ENCODE data around the gene SNED1.
A peak's percentile ranks its signal among the peaks of the same experiment; 100 is the strongest.

SNED1 gene

GRCh38 chr2:241006412-241006811 lies 8.0 kb downstream of the SNED1 start:
- no peak for DNase-seq (ENCODE audit: low spot score)

GRCh38 chr2:241007111-241007510 lies 8.7 kb downstream of the SNED1 start:
- no peak for DNase-seq (ENCODE audit: low spot score)

- DNase-seq (ENCODE audit: low spot score): no peak
These were observed 9.7 kb downstream of the SNED1 start for GRCh38 chr2:241007880-241008710.

DNA sequence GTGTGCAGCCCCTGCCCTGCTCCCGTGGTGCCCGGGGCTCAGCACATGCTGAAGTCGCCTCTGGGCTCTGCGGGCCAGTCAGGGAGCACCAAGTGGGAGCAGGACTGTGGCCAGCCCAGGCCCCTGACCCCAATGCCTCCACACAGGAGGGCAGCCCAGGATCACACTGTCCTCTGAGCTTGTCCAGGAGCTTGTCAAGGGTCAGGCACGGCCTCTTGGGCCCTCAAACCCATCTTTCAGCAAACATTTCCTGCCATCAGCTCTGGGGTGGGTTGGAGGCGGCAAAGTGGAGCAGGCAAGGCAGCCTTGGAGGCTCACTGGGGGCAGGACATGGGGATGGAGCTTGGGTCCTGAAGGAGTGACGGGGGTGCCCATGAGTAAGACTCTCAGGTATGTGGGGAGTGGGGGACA lies 10.3 kb downstream of the SNED1 start:
- no peak for DNase-seq (ENCODE audit: low spot score)

DNA sequence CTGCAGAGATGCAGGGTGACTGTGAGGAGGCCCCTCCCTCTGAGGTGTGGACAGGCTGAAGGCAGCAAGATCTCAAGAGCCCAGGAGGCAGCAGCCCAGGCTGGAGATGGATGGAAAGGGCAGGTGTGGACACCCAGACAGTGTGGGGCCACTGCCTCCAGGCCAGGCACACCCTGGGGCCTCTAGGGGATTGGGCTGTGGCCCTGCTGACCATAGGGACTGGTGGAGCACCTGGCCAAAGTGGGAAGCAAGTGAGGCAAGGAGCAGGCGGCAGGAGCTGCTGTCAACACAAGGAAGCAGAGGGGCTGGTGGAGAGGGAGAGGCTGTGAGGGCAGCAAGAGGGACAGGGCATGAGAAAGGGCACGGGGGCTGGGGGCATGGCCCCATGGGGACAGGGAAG lies 10.8 kb downstream of the SNED1 start:
- no peak for DNase-seq (ENCODE audit: low spot score)

GRCh38 chr2:241009601-241010530 lies 11.4 kb downstream of the SNED1 start:
- peak; percentile 89 for DNase-seq (ENCODE audit: low spot score)

GRCh38 chr2:241010531-241011295 lies 12.3 kb downstream of the SNED1 start:
- DNase-seq (ENCODE audit: low spot score): no peak

DNA sequence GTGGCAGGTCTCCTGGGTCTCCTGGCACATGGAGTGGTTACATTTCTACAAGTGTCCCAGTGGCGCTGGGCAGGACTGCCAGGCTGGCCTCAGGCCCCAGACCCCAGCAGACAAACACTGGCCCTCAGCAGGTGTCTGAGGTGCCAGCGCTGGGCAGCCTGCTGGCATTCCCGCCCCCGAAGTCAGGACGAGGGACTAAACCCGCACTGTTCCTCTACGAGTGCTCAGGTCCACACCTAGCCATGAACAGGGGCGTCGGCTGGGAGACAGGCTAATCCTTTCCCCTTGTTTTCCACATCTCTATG lies 12.8 kb downstream of the SNED1 start:
- no peak for DNase-seq (ENCODE audit: low spot score)

- DNase-seq (ENCODE audit: low spot score): no peak
These were observed 13.5 kb downstream of the SNED1 start for GRCh38 chr2:241011751-241012510.

DNA sequence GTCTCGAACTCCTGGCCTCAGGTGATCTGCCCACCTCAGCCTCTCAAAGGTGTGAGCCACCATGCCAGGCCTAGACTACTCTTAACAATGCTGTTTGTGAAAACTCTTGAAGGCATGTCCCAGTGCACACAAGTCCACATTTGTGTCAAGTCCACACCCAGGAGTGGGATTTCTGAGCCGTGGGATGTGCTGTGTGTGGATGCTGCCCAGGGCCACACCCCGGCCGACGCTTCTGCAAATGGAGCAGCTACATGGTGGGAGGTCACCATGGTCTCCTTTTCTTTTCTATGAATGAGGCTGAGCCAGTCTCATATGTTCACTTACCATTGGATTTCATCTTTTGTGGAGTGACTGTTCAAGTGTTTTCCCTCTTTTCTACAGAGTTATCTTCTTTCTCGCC lies 15.8 kb downstream of the SNED1 start:
- no peak for DNase-seq (ENCODE audit: low spot score)

DNA sequence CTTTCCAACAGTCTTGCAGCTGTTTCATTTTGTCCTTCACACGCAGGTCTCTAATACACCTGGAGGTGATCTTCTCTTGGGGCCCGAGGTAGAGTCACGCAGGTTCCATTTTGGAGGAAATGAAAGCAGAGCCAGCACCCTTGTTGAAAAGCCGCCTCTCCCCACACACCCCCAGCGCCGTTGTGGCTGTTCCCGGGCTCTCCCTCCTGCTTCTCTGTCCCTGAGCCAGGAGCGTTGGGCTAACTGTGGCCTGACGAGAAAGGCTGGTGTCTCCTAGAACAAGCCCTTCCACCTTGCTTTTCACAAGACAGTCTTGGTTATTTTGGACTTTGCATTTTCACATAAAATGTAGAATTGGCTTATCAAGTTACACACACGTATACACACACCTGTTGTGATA lies 16.3 kb downstream of the SNED1 start:
- no peak for DNase-seq (ENCODE audit: low spot score)

DNA sequence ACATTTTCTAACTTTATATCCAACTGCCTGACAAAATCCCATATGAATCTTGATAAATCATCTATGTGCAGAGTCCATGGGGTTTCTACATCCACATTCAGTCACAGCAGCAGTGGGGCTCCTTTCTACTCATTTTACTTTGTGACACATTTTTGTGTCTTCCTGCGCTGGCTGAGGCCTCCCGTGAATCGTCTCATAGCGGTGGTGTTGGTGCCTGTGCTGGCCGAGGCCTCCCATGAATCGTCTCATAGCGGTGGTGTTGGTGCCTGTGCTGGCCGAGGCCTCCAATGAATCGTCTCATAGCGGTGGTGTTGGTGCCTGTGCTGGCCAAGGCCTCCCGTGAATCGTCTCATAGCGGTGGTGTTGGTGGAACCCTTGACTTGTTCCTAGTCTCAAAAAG lies 17.0 kb downstream of the SNED1 start:
- DNase-seq (ENCODE audit: low spot score): no peak

DNA sequence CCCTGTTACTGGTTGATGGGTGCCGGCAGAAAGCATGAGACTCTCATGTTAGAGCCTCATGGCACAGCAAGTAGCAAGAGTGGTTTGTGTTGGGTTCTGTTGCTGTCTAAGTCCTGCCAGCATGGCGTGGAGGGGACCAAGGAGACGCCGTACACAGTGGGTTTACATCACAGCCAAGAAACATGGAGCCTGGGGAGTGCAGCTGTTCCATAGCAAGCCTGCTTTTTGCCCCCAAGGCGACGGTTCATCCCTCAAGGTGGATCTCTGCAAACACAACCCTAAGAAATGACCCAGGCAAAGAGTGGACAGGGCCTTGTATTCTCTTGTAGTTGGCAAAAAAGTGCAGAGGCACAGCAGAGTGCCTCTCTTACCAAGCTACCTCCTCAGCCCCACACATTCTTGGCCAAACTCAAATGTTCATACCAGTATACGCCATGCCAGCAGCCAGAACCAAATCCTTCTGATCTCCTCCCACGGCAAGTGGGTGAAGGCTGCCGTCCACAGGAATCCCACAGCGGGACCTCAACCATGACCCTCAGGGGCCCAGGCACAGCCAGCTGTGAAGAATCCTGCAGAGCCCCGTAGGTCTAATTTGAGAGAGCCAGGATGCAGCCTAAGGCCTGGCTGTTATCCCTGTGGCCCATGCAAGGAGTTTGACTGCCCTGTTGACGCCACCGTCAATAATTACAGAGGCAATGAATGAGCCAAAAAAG lies 19.0 kb downstream of the SNED1 start:
- no peak for DNase-seq (ENCODE audit: low spot score)

- no peak for DNase-seq (ENCODE audit: low spot score)
These were observed 19.9 kb downstream of the SNED1 start for GRCh38 chr2:241018051-241018891.

DNA sequence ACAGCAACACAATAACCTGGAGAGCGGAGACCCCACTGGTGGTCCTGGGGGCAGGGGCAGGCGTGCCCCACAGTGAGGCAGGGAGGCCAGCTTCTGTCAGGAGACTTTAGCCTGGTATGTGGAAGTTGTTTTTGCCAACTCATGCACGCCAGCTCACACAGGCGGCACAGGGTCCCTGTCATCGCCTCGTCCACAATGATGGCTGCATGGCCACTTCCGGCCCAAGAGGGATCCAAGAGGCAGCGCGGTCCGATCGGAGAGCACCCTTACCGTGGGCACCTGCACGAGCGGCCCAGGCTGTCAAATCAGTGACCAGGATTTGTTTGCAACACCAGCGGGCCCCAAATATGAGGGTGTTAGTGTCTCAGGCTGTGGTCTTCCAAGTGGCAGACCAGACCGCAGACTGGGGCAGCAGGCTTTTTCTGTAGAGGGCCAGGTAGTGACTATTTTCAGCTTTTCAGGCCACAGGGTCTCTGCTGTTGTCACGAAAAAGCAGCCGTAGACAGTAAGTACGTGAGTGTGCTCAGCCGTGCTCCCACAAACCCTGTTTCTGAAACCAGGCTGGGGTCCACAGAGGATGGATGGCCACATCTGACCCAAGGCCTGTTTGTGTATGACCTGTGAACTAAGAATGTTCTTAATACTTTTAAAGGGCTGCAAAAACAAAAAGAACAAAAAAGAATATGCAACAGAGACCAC lies 21.2 kb downstream of the SNED1 start:
- no peak for DNase-seq (ENCODE audit: low spot score)

GRCh38 chr2:241020201-241020600 lies 21.8 kb downstream of the SNED1 start:
- DNase-seq (ENCODE audit: low spot score): no peak

GRCh38 chr2:241020629-241021190 lies 22.3 kb downstream of the SNED1 start:
- no peak for DNase-seq (ENCODE audit: low spot score)

DNA sequence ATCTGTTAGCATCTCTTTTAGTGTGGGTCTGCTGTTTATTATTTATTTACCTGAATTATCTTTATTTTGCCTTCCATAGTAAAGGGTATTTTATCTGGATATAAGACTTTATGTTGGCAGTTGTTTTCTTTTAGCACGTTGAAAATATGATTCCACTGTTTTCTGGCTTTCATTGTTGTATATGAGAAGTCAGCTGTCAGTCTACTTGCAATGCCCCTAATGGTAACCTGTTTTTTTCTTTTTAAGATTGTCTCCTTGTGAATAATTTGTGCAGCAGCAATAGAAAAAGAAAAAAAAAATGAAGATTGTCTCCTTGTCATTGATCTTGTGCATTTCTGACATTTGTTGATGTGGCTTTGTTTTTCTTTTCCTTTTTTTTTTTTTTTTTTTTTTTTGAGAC lies 27.2 kb downstream of the SNED1 start:
- DNase-seq (ENCODE audit: low spot score): no peak
